GF-D8 (cell line): ENCODE data around the gene ACSF3.

ENCODE experiments used
- DNase-seq: peaks from one replicate; lab custom pipeline; 2025; lab: John Stamatoyannopoulos, UW

The ACSF3 gene

GRCh38 chr16:89131783-89132182 lies 38.1 kb downstream of the ACSF3 start:
- DNase-seq, result no peak

GRCh38 chr16:89132194-89133005 lies 38.7 kb downstream of the ACSF3 start:
- DNase-seq, result no peak

GRCh38 chr16:89133457-89134127 lies 39.9 kb downstream of the ACSF3 start:
- DNase-seq, result no peak

DNA sequence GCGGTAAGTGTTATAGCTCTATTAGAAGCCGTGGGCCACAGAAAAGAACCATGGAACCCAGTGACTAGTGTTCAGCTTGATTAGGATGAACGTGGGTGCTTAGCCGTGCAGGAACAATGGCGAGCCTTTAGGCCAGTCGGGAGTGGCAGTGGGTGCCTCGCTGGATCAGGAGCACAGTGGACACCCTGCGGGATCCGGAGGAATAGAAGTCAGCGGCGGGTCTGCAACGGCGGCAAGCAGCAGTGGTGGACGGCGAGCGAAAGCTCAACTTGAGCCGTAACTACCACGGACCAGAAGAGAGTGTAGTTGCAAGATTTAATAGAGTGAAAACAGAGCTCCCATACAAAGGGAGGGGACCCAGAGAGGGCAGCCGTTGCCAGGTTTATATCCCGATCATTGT lies 40.6 kb downstream of the ACSF3 start:
- DNase-seq, result no peak

GRCh38 chr16:89135166-89135565 lies 41.5 kb downstream of the ACSF3 start:
- no peak for DNase-seq

DNA sequence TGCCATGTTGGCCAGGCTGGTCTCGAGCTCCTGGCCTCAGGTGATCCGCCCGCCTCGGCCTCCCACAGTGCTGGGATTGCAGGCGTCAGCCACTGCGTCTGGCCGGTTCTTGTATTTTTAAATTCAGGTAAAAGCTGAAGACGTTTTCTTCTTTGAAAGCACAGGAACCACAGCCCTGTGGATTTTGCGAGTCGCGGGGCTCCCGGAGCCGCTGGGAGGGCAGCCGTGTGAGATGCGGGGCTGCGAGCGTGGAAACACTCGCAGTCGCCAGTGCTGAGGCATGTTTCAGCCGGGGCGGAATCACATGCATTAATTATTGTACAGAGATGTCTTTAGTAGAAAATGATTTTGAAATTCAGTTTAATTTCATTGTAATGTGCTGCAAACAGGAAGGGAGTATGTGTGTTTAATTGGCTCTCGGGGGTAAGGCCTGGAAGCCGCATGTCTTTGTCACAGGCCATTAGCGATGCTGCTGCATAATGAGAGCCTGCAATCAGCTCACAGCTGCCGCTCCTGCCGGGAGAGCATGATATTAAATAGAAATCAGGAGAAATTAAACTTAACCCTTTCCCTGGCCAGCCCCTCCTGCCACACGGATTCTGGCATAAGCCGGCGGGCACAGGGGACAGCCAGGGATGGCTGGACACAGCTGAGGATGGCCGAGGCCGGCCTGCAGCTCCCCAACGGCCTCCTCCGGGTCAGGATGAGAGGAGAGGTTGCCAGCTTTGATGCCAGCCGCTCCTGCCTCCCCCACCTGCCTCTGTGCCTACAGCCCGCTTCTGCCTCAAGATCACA lies 42.5 kb downstream of the ACSF3 start:
- DNase-seq, result no peak

GRCh38 chr16:89136931-89137330 lies 43.3 kb downstream of the ACSF3 start:
- no peak for DNase-seq

DNA sequence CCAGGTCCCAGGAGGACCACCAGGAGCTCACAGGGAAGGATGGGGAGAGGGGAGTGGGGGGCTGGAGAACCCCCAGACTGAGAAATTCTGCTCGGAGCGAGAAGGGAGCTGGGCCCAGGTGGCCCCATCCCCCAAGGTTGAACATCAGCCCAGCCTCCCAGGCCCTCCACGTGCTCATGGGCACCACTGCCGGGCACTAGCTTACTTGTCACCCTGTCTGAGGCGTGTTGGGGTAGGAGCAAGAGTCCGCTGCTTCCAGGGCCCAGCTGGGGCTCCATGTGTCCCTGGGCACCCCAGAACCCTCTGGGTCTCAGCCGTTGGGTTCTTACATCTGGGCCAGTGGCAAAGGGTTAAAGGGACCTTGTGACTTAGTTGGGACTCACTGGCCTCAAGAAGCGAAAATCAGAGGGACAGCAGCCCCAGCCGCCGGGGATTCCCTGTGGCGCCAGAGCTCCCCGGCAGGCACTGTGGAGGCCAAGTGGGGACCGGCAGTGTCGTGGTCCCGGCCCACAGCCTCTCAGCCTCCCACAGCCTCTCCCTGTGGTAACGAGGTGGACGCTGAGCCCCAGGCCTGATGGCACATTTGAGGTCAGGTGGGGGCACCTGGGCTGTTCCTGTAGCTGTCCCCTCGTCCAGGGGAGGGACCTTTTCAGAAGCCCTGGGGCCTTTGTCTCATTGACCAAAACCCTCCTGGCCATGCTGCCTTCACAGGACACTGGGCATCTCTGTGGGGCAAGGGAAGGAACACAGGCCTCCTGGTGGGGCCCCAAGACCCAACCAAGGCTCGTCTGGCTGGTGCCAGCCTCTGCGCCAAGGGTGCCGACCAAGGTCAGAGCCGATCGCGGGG lies 44.2 kb downstream of the ACSF3 start:
- DNase-seq, result no peak

DNA sequence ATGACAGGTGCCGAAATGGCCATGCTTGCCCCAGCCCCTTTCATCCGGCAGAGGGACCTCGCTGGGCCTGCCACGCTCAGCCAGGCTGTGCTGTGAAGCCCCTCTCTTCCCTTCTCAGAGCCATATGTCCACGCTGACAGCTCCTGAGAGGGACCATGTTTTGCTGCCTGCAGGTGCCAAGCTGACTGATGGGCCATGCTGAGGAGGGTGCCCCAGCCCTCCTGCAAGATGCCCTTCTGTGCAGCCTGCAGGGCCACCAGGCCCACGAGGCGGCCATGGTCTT lies 44.8 kb downstream of the ACSF3 start:
- DNase-seq, result no peak

- DNase-seq, result no peak
Measured at GRCh38 chr16:89138843-89139520, 45.3 kb downstream of the ACSF3 start.

- DNase-seq, result no peak
Measured at GRCh38 chr16:89139907-89140361, 46.3 kb downstream of the ACSF3 start.

GRCh38 chr16:89140401-89140800 lies 46.7 kb downstream of the ACSF3 start:
- no peak for DNase-seq

- no peak for DNase-seq
Measured at GRCh38 chr16:89140981-89141883, 47.6 kb downstream of the ACSF3 start.

DNA sequence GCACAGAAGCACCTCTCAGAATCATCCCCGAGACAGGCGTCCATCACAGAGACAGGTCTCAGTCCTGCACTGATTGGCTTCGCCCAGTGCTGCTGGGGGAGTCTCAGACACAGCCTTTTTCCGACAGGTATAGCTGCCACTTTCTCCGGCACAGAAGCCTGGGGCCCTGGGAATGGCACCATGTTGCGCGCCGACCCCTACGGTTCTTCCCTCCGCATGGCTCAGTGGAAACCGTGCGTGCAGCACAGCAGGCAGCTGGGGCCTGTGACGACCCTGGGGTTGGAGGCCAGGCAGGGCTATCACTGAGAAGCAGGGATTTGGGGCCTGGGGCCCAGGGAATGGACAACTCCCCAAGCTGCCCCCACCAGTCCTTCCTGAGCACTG lies 48.2 kb downstream of the ACSF3 start:
- no peak for DNase-seq

DNA sequence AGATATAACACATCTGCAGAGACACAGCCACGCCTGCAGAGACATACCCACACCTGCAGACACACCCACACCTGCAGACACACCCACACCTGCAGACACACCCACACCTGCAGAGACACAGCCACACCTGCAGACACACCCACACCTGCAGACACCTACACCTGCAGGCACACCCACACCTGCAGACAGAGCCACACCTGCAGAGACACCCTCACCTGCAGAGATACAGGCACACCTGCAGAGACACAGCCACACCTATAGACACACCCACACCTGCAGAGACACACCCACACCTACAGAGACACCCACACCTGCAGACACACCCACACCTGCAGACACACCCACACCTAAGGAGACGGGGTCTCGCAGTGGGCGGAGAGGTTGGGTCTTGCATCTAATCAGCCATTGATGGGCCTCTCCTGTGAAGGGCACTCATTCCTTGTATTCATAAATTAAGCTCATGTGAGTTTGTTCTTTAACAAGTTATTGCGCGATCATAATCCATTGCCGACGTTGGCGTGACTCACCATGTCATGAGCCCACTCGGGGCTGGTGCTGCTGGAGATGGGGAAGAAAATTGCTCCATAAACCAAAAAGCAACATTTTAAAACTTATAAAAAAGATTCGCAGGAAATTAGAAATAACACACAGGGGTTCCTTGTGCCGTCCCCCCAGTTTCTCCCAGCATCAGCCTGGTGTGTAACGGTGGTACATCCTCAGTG lies 49.0 kb downstream of the ACSF3 start:
- DNase-seq, result no peak

- DNase-seq, result no peak
Measured at GRCh38 chr16:89143201-89143741, 49.6 kb downstream of the ACSF3 start.

DNA sequence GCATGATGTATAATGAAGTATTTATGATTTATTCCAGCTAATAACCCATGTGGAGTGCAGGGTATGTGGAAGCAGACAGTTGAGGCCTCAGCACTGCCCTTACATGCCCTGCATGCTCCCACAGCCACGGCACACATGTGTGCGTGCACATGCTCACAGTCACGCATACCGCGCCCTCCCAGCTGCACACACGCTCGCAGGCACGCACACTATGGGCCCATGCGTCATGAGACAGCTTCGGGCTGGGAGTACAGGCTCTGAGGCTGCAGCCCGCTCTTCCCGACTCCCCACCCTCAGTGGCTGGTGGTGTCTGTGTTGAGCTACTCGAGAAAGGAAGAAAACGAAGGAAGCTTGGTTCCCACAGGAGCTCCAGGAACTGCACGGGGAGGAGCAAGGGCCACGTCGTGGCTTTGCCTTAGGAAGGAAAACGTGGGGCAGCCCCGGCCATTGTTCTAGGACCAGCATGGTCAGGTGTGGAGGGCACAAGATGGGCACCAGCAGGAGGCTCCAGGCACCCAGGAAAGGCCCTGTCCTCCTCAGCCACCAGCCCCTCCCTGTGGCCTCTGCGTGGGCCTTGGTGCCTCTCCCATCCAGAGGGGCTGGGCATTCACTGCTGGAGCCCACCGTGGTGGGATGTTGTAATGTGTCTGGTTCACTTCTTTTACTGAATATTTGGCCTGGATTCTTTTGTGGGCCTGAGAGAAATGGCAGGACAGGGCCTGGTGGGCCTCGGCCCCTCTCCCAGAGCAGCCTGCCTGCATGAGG lies 50.4 kb downstream of the ACSF3 start:
- DNase-seq, result no peak

GRCh38 chr16:89144681-89145080 lies 51.0 kb downstream of the ACSF3 start:
- no peak for DNase-seq
